ENCODE results near the gene CD99.

DNA sequence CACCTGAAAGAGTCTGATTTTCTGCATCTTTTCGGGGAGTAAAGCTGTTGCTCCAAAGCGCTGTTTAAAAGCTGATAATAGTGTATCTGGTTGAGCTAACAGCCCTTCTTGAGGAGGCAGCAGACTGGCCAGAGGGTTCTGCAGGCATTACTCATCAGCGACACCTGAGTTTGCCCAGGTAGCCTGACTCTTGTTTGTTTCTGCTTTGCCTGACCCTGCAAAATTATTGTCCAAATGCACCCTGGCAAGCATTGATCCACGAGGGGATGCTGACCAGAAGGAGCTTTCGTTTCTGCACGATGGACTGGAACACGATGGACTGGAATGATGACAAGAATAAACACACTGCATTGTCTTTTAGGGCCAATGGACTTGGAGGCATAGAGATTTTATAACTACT lies 6.2 kb downstream of the CD99 start:
- TF ChIP-seq YY1 (IDR thresholded peaks at IDR 0.05; ENCODE audit: insufficient read depth, insufficient read length) (no peak), ZNF274 (IDR thresholded peaks at IDR 0.05; ENCODE audit: low read depth, low read length) (no peak), SUZ12 (IDR thresholded peaks at IDR 0.05; ENCODE audit: extremely low read depth, insufficient read depth, insufficient read length) (no peak)
